ENCODE results near the gene FALEC. TPM values are rescaled to one million over a fixed set of nuclear protein-coding genes. Genes with fewer than 3 reads are reported as not detected.

FALEC gene
- total RNA-seq, 1 experiment from 2014 or later, result not detected

- intact Hi-C loops (cut with micrococcal nuclease), result no loop called here
- no TSS peak for BruUV-seq (replicated peaks)
- no peak for DNase-seq (ENCODE audit: unreplicated experiment)
Measured at GRCh38 chr1:150473659-150474058, 41.9 kb upstream of the FALEC start.

GRCh38 chr1:150474869-150475268 is 40.7 kb upstream of the FALEC start:
- Mint-ChIP-seq H3K9me3 (ENCODE audit: unreplicated experiment) (no peaks in the 10 kb centered on the region), H3K4me3 (ENCODE audit: unreplicated experiment) (no peak overlapping the region), H3K4me1 (ENCODE audit: insufficient read depth, unreplicated experiment) (peaks cover 6% of the 10 kb centered on the region), H3K36me3 (ENCODE audit: insufficient read depth, unreplicated experiment) (peaks cover 48% of the 10 kb centered on the region), H3K27me3 (ENCODE audit: insufficient read depth, unreplicated experiment) (no peaks in the 10 kb centered on the region), H3K27ac (ENCODE audit: low read depth, unreplicated experiment) (no peak overlapping the region)
- no peak for TF ChIP-seq CTCF (IDR thresholded peaks at IDR 0.05; ENCODE audit: unreplicated experiment)
- ChIA-PET CTCF (interaction anchor here (0.6 kb wide), 1 partner anchor 521 kb away, joined by 4 read pairs; no protein-coding TSS in a partner anchor), POLR2A (interaction anchor here (0.7 to 1.8 kb wide), 4 partner anchors 11 to 86 kb away, joined by 3 to 7 read pairs (median 3); partner anchors contain the start of gene TARS2)
- BruUV-seq (replicated peaks), result no TSS peak
- intact Hi-C loops (cut with micrococcal nuclease), result no loop called here
- no peak for DNase-seq (ENCODE audit: unreplicated experiment)

More at GRCh38 chr1:150473659-150474058, 41.9 kb upstream of the FALEC start:
- H3K36me3 Mint-ChIP-seq (ENCODE audit: insufficient read depth, unreplicated experiment), result peaks cover 55% of the 10 kb centered on the region
- ChIA-PET CTCF (no interaction called here), POLR2A (interaction anchor here (0.6 kb wide), 1 partner anchor 22 kb away, joined by 3 read pairs; no protein-coding TSS in a partner anchor)
- H3K27ac Mint-ChIP-seq (ENCODE audit: low read depth, unreplicated experiment), result no peak overlapping the region
- no peak for TF ChIP-seq CTCF (IDR thresholded peaks at IDR 0.05; ENCODE audit: unreplicated experiment)
- no peak overlapping the region for H3K4me3 Mint-ChIP-seq (ENCODE audit: unreplicated experiment)
- H3K27me3 Mint-ChIP-seq (ENCODE audit: insufficient read depth, unreplicated experiment), result no peaks in the 10 kb centered on the region
- peaks cover 6% of the 10 kb centered on the region for H3K4me1 Mint-ChIP-seq (ENCODE audit: insufficient read depth, unreplicated experiment)
- H3K9me3 Mint-ChIP-seq (ENCODE audit: unreplicated experiment), result no peaks in the 10 kb centered on the region

GRCh38 chr1:150476754-150477153 is 38.8 kb upstream of the FALEC start:
- ChIA-PET CTCF (interaction anchor here (1.4 kb wide), 1 partner anchor 55 kb away, joined by 3 read pairs; no protein-coding TSS in a partner anchor), POLR2A (interaction anchor here (1.8 kb wide), 1 partner anchor 10 kb away, joined by 7 read pairs; the partner anchor contains the start of gene TARS2)
- no TSS peak for BruUV-seq (replicated peaks)
- no peak for DNase-seq (ENCODE audit: unreplicated experiment)
- no peak overlapping the region for H3K4me3 Mint-ChIP-seq (ENCODE audit: unreplicated experiment)
- H3K9me3 Mint-ChIP-seq (ENCODE audit: unreplicated experiment), result no peaks in the 10 kb centered on the region
- no peaks in the 10 kb centered on the region for H3K27me3 Mint-ChIP-seq (ENCODE audit: insufficient read depth, unreplicated experiment)
- H3K27ac Mint-ChIP-seq (ENCODE audit: low read depth, unreplicated experiment), result no peak overlapping the region
- H3K4me1 Mint-ChIP-seq (ENCODE audit: insufficient read depth, unreplicated experiment), result peaks cover 6% of the 10 kb centered on the region
- intact Hi-C loops (cut with micrococcal nuclease), result no loop called here
- H3K36me3 Mint-ChIP-seq (ENCODE audit: insufficient read depth, unreplicated experiment), result peaks cover 29% of the 10 kb centered on the region
- no peak for TF ChIP-seq CTCF (IDR thresholded peaks at IDR 0.05; ENCODE audit: unreplicated experiment)

- ChIA-PET CTCF (interaction anchor here (0.6 kb wide), 1 partner anchor 775 kb away, joined by 3 read pairs; no protein-coding TSS in a partner anchor), POLR2A (interaction anchor here (0.7 to 1.0 kb wide), 3 partner anchors 10 to 623 kb away, joined by 4 to 5 read pairs (median 5); partner anchors contain the start of genes MINDY1 and TARS2)
- BruUV-seq (replicated peaks), result no TSS peak
- intact Hi-C loops (cut with micrococcal nuclease), result no loop called here
- H3K4me1 Mint-ChIP-seq (ENCODE audit: insufficient read depth, unreplicated experiment), result peaks cover 6% of the 10 kb centered on the region
- no peak overlapping the region for H3K4me3 Mint-ChIP-seq (ENCODE audit: unreplicated experiment)
- DNase-seq (ENCODE audit: unreplicated experiment), result no peak
- no peak overlapping the region for H3K27ac Mint-ChIP-seq (ENCODE audit: low read depth, unreplicated experiment)
- no peaks in the 10 kb centered on the region for H3K9me3 Mint-ChIP-seq (ENCODE audit: unreplicated experiment)
- no peak for TF ChIP-seq CTCF (IDR thresholded peaks at IDR 0.05; ENCODE audit: unreplicated experiment)
- peaks cover 23% of the 10 kb centered on the region for H3K36me3 Mint-ChIP-seq (ENCODE audit: insufficient read depth, unreplicated experiment)
- no peaks in the 10 kb centered on the region for H3K27me3 Mint-ChIP-seq (ENCODE audit: insufficient read depth, unreplicated experiment)
Measured at GRCh38 chr1:150477320-150477719, 38.2 kb upstream of the FALEC start.
